ENCODE measurements around the gene PPP1R37. TPM values are rescaled to one million over a fixed set of nuclear protein-coding genes. Genes with fewer than 3 reads are reported as not detected.
A peak's percentile ranks its signal among the peaks of the same experiment; 100 is the strongest.

Gene PPP1R37
- total RNA-seq, 1 experiment from 2014 or later = 33.1 TPM

- Histone ChIP-seq H3K36me3 (peaks cover 11% of the 10 kb centered on the region; the same call in 1 of the 2 replicates), H3K27me3 (no peaks in the 10 kb centered on the region), H3K4me3 (peak within 1 kb of the TSS; percentile 96), H3K9me3 (no peaks in the 10 kb centered on the region)
- DNase-seq = peak; percentile 65
These were observed 84.9 kb downstream of the PPP1R37 start, which contains the start of gene TRAPPC6A for GRCh38 chr19:45177817-45178261. Gene TRAPPC6A (minus strand): TSS chr19:45178237. CDS start chr19:45178218, 19 bp downstream.

- Histone ChIP-seq H3K4me3 (peak within 1 kb of the TSS; percentile 96), H3K36me3 (peaks cover 11% of the 10 kb centered on the region; the same call in 1 of the 2 replicates), H3K9me3 (no peaks in the 10 kb centered on the region), H3K27me3 (no peaks in the 10 kb centered on the region)
- DNase-seq = peak; percentile 100
These were observed 85.5 kb downstream of the PPP1R37 start, which contains the start of gene BLOC1S3 for GRCh38 chr19:45178262-45179071. Gene BLOC1S3 (plus strand): TSS chr19:45178784. CDS start chr19:45179297, 513 bp downstream.

GRCh38 chr19:45179072-45179891, 86.3 kb downstream of the PPP1R37 start:
- H3K4me3 ChIP-seq = peak overlapping the region; percentile 96
- peak; percentile 59 for DNase-seq
- no peaks in the 10 kb centered on the region for H3K27me3 ChIP-seq
- no peaks in the 10 kb centered on the region for H3K9me3 ChIP-seq
- H3K36me3 ChIP-seq = peaks cover 11% of the 10 kb centered on the region; the same call in 1 of the 2 replicates

GRCh38 chr19:45179892-45180370, 87.0 kb downstream of the PPP1R37 start:
- Histone ChIP-seq H3K4me3 (peak overlapping the region; percentile 96), H3K27me3 (no peaks in the 10 kb centered on the region), H3K36me3 (peaks cover 11% of the 10 kb centered on the region; the same call in 1 of the 2 replicates), H3K9me3 (no peaks in the 10 kb centered on the region)
- DNase-seq = no peak

- no peak for DNase-seq
- no peaks in the 10 kb centered on the region for H3K9me3 ChIP-seq
- peaks cover 11% of the 10 kb centered on the region; the same call in 1 of the 2 replicates for H3K36me3 ChIP-seq
- no peak overlapping the region for H3K4me3 ChIP-seq
- H3K27me3 ChIP-seq = no peaks in the 10 kb centered on the region
These were observed 88.0 kb downstream of the PPP1R37 start for GRCh38 chr19:45180936-45181335.

GRCh38 chr19:45182758-45183157, 89.8 kb downstream of the PPP1R37 start:
- peaks cover 11% of the 10 kb centered on the region; the same call in 1 of the 2 replicates for H3K36me3 ChIP-seq
- H3K4me3 ChIP-seq = no peak overlapping the region
- H3K27me3 ChIP-seq = no peaks in the 10 kb centered on the region
- DNase-seq = no peak
- no peaks in the 10 kb centered on the region for H3K9me3 ChIP-seq

- H3K9me3 ChIP-seq = no peaks in the 10 kb centered on the region
- no peak for DNase-seq
- H3K4me3 ChIP-seq = no peak overlapping the region
- peaks cover 11% of the 10 kb centered on the region; the same call in 1 of the 2 replicates for H3K36me3 ChIP-seq
- H3K27me3 ChIP-seq = no peaks in the 10 kb centered on the region
These were observed 91.1 kb downstream of the PPP1R37 start for GRCh38 chr19:45184115-45184514.

GRCh38 chr19:45186509-45187334, 93.7 kb downstream of the PPP1R37 start:
- no peaks in the 10 kb centered on the region for H3K36me3 ChIP-seq
- peak; percentile 41 for DNase-seq
- no peaks in the 10 kb centered on the region for H3K9me3 ChIP-seq
- no peaks in the 10 kb centered on the region for H3K27me3 ChIP-seq
- no peak overlapping the region for H3K4me3 ChIP-seq

GRCh38 chr19:45187421-45188100, 94.6 kb downstream of the PPP1R37 start:
- DNase-seq = no peak
- H3K4me3 ChIP-seq = no peak overlapping the region
- no peaks in the 10 kb centered on the region for H3K9me3 ChIP-seq
- H3K36me3 ChIP-seq = no peaks in the 10 kb centered on the region
- no peaks in the 10 kb centered on the region for H3K27me3 ChIP-seq

GRCh38 chr19:45189971-45190370, 97.0 kb downstream of the PPP1R37 start:
- Histone ChIP-seq H3K9me3 (no peaks in the 10 kb centered on the region), H3K4me3 (no peak overlapping the region), H3K36me3 (no peaks in the 10 kb centered on the region), H3K27me3 (no peaks in the 10 kb centered on the region)
- DNase-seq = no peak

GRCh38 chr19:45191375-45191774, 98.4 kb downstream of the PPP1R37 start:
- Histone ChIP-seq H3K36me3 (no peaks in the 10 kb centered on the region), H3K4me3 (no peak overlapping the region), H3K27me3 (no peaks in the 10 kb centered on the region), H3K9me3 (no peaks in the 10 kb centered on the region)
- DNase-seq = no peak

- H3K4me3 ChIP-seq = no peak overlapping the region
- H3K27me3 ChIP-seq = peaks cover 4% of the 10 kb centered on the region; the same call in 1 of the 2 replicates
- DNase-seq = no peak
- no peaks in the 10 kb centered on the region for H3K36me3 ChIP-seq
- no peaks in the 10 kb centered on the region for H3K9me3 ChIP-seq
These were observed 102.8 kb downstream of the PPP1R37 start for GRCh38 chr19:45195764-45196163.

Measured in MG63 (cell line).